Fibroblast of skin of abdomen (primary cell): ENCODE data around the gene VAPA.

ENCODE experiments used
- DNase-seq: peaks from one replicate; pipeline ENCODE4 v3.0.0-alpha.2; 2013

VAPA gene

DNA sequence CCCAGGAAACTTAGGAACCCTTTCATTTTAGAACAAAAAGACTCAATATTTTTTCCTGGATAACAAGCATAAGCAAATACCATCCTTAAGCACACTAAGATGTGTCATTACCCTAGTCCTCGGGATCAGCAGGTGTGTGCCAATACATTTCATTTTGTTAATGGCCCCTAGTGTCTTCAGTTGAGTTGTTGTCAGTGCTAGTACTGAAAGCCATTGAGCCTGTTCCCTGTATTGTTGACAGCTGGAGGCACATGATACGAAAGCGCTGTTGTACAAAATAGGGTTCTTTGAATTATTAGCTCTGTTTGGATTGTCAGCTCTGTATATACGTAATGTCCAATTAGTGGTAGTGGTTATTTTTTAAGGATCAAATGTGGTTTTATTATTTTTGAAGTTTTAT, 29.5 kb downstream of the VAPA start:
- DNase-seq, result no peak

GRCh38 chr18:9944805-9945204, 31.0 kb downstream of the VAPA start:
- no peak for DNase-seq

- DNase-seq, result no peak
Observed at GRCh38 chr18:9946831-9947230, 33.0 kb downstream of the VAPA start.

DNA sequence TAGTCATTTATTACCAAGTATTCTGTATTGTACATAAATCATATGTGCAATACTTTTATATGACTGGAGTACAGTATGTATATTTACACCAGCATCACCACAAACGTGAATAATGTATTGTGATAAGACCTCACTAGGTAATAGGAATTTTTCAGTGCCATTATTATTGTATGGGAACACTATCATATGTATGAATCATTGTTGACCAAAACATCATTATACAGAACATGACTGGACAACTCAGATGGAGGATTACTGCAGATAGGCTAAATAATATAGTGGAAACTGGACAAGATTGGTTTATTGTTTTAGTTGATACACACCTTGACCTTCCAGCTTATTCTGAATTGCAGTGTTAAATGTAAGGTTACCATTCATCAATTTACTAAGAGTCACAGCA, 33.4 kb downstream of the VAPA start:
- no peak for DNase-seq

DNA sequence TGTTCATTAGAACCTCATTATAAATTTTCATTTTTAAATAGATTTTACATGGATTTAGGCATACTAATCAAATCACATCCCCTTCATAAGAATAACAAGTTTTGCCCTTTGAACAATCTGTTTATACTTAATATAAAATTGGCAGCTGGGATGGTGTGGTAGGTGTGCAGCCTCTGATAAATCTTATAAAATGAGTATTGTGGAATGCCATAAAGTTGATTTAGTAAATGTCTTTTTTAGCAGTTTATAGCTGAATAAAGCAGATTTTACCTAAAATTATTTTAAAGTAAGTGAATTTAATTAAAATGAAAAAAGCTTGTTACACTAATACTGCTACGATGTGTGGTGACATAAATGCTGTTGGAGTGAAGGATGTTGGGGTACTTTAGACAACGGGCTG, 35.5 kb downstream of the VAPA start:
- no peak for DNase-seq

- DNase-seq, result no peak
Observed at GRCh38 chr18:9949861-9950260, 36.0 kb downstream of the VAPA start.

DNA sequence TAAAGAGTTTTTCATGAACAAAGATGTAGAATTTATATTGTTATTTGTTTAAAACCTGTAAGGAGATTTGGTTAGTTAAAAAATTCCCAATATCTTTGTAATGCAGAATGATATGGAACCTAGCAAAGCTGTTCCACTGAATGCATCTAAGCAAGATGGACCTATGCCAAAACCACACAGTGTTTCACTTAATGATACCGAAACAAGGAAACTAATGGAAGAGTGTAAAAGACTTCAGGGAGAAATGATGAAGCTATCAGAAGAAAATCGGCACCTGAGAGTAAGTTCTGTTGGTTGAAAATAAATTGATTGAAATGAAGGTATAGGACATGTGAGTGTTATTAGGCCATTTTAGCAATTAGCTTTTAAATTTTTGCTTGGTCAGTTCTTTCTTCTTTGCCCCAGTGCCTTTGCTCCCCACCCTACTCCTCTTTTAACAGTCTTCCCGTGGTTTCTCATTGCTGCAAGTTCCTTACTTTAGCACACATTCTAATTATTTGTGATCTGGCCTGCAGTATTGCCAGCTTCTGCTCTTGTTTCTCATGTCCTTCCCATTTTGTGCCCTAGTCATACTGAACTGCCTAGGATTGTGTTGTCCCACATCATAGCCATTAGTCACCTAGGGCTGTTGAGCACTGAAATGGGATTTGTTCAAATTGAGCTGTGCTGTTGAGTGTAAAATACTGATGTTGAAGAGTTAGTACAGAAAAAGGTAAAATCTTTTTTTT, 36.6 kb downstream of the VAPA start:
- peak; percentile 51 for DNase-seq

GRCh38 chr18:9951022-9951859, 37.4 kb downstream of the VAPA start:
- DNase-seq, result peak; percentile 69

- peak; percentile 27 for DNase-seq
Observed at GRCh38 chr18:9952633-9953416, 39.0 kb downstream of the VAPA start.

DNA sequence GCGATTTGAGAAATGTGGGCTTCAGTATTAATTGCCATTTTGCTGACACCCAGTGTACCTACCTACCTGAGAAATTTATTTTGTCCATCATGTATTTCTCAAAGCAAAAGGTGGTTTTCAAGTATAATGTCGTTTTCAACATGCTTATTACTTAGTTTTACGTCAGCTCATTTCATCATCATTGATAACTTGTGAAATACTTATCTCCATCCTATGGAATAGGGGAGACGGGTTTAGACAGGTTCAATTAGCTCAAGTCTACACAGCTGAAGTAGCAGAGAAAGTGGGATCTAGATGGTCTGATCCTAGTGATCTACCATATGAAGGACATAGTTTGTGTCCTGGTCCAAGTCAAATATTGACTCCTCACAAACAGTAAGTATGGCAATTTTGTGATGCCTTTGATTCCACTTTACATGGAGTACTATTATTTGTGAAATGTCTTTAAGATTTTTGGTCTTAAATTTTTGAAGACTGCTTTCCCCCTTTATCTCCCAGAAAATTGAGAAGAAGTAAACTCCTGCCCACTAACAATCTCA, 45.1 kb downstream of the VAPA start:
- no peak for DNase-seq

- no peak for DNase-seq
Observed at GRCh38 chr18:9959564-9959963, 45.7 kb downstream of the VAPA start.

- DNase-seq, result no peak
Observed at GRCh38 chr18:9960258-9960904, 46.6 kb downstream of the VAPA start.

DNA sequence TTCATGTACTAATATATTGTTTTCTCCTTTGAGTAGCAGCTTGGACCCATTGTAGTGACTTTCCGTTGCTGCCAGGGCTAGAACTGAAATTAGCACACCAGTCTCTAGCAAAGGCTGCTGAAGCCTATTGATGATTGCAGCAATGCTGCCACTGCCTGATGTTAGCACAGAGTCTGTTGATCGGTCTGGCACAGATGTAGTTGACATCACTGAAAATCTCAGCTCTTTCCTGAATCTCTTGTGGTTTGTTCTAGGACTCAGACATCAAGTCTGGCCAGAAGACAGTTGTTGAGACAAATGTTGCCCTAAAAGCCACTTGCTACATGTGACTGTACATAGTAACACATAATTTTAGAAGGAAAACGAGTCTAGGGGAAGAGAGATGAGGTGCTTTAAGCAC, 47.2 kb downstream of the VAPA start:
- peak; percentile 30 for DNase-seq

DNA sequence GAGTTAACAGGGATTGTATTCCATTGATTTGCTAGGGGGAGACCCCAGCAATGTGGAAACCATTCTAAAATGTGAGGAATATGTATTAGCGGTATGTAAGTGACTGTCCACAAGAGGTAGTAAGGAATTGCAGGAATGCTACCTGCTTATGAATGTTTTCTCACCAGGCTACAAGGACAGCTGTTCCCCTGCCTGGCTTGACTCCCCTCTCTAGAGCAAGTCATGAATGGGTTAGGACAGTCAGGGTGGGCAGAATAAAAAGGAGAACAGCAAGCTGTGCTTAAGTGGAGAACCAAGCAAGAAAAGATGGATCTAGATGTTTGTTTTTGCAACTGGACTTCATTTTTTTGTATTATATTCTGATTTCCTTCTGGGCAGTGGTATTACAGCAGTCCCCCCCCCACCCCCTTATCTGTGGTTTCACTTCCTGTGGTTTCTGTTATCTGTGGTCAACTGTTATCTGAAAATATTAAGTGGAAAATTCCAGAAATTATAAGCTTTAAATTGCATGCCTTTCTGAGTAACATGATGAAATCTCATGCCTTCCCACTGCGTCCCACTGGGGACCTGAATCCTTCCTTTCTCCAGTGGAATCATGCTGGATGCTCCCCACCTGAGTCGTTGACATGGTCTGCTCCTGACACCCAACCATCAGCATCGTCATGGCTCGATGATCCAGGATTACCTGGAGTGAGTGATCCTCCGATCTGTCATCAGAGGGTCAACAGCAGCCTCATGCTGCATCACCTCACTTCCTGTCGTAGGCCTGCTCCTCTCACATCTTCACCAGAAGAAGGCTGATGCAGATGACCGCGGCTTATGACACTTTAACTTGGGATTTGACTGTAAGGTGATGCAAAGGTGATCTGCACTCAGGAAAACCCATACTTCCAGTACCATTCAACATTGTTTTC, 52.2 kb downstream of the VAPA start:
- peak; percentile 48 for DNase-seq

DNA sequence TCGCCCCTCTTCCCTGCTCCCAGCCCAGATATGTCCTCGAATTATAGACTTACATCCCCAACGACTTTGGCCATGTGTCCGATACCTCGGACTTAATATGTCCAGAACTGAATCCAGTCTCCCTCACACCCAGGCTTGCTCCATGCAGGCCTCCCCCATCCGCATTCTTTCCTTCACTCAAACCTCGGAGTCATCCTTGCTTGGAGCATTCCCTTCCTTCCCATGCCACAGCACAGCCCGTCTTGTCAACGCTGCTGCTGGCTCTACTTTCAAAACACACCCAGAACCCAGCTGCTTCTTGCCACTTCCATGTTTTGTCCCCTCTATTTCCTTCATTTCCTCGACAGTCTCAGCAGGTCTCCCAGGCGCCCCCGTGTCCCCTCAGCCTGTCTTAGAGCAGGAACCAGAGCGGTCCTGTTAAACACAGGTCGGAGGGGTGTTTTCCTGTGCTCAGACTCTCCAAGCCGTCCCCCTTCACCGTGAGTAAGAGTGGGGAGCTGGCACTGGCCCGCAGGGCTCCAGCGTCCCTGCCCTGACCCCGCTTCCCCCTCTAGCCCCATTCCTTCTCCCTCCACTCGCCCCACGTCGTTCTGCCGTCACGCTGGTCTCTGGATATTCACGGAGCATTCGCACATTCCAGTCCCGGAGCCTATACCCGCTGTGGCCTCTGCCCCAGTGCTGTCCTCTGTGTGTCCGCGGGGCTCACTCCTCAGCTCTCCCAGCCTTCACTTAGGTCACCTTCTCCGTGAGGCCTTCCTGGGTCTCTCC, 54.4 kb downstream of the VAPA start:
- peak; percentile 38 for DNase-seq

DNA sequence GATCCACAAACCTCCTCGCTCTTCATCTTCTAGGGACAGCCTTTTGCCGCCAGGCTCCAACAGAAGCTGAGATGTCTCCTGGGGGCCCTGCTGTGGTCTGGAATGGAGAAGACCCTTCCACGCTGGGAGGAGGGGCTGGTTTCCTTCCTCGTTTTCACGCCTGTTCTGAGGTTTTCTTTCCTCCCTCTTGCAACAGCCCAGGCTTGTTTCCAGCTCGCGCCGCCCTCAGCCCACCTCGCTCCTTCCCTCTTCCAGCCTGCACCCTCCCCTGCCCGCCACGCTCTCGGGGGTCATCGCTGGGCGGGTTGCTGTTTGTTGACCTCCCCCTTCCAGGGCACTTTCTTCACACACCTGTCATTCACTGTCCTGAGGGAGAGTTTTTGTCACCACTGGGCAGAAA, 55.4 kb downstream of the VAPA start:
- DNase-seq, result no peak

DNA sequence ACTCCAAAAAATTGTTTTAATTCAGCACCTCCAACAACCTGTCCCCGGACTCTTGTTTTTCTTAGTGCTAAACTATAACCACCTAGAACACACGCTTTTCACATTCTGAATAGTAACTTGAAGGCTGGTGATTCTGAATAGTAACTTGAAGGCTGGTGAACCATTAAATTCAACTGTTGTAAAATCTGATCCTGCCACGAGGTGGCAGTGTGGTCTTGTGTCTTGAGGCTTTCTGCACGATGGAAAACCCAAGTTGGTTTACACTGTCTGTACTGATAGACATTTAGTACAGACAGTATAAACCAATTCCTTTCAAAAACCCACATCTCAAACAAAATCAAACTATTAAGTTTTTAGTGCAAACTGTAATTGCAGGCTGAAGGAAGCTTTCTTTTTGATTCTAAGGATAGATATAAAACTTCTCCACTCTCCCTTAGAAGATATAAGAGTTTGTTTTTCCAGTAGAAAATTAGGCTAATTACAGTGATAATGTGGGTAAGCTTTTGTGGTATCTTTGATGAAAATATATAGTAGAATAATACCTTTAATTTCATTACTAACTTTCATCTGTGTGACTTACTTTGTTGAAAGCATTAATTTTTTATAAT, 57.6 kb downstream of the VAPA start:
- peak; percentile 73 for DNase-seq

- no peak for DNase-seq
Observed at GRCh38 chr18:9973470-9973869, 59.7 kb downstream of the VAPA start.

DNA sequence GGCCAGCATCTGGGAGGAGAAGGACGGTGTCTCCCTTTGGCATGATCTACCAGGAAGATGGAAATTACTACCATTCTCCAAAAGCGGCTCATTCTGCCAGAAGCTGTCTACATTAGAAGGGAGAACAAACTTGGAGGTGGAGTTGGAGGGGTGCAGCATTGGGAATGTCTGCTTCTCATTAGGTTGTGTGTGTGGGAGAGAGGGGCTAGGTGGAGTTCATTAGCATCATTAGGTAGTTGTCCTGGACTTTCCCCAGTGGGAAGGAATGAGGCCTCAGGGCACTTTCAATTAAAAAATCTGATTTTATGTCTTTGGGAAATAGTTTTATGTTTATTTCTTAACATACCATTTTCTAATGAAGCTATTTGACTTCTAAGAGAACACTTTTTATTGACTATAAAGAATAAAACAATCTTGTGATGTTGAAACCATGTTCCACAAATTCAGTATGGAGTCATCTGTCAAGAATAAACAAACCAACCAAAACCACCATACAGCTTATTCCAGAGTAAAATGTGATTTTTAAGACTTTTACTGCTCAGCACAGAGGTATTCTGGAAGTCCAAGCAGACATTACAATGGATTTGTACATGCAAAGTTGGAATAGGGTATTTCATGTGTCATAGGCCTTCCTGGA, 60.6 kb downstream of the VAPA start:
- DNase-seq, result no peak

GRCh38 chr18:9975658-9976057, 61.8 kb downstream of the VAPA start:
- no peak for DNase-seq
